Measurements from ENCODE around the gene CUEDC2.
A peak's percentile ranks its signal among the peaks of the same experiment; 100 is the strongest.

Gene CUEDC2

DNA sequence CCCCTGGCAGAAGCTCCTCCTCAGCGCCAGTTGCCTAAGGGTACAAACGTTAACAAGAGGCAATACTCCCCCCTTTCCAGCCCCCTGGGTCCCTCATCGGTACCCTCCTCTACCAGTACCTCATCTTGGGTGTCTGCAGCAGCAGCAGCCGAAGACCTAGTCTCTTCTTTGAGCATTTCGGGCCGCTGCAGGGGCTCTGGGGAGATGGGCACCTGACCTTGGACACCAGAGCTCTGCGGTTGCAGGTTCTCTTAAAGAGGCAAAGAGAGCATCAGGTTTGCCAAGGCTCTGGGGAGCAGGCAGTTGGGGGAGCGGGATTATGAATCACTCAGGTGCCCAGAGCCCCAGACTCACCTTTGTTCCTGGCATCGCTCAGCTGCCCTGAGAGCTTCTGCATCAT is 8.2 kb downstream of the CUEDC2 start:
- no peak for DNase-seq

DNA sequence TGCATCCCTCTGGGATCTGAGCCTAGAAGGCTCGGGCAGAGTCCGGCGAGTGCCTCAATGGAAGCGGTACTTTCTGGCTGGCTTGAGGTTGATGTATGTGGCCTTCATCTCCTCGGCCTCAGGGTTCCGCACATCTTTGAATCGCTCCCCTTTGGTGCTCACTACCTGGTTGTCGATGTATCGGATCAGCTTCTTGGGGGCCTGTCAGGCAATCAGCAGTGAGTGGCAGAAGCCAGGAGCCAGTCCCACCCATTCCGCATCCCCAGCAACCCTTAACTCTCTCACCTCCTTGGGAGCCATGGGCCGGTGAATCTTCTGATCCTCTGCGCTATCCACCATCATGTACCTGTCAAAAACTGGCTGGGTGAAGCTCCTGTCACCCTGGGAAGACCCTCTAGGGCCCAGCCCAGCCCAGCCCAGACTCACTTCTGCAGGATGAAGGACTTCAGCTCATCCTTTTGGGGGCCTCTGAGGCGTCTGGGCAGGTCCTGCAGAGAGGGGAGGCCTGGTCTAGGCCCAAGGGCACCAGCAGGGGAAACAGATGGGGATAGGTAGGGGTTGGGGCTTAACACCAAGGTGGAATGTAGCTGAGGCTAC is 8.9 kb downstream of the CUEDC2 start:
- no peak for DNase-seq

GRCh38 chr10:102422545-102423129 is 9.7 kb downstream of the CUEDC2 start:
- no peak for DNase-seq

DNA sequence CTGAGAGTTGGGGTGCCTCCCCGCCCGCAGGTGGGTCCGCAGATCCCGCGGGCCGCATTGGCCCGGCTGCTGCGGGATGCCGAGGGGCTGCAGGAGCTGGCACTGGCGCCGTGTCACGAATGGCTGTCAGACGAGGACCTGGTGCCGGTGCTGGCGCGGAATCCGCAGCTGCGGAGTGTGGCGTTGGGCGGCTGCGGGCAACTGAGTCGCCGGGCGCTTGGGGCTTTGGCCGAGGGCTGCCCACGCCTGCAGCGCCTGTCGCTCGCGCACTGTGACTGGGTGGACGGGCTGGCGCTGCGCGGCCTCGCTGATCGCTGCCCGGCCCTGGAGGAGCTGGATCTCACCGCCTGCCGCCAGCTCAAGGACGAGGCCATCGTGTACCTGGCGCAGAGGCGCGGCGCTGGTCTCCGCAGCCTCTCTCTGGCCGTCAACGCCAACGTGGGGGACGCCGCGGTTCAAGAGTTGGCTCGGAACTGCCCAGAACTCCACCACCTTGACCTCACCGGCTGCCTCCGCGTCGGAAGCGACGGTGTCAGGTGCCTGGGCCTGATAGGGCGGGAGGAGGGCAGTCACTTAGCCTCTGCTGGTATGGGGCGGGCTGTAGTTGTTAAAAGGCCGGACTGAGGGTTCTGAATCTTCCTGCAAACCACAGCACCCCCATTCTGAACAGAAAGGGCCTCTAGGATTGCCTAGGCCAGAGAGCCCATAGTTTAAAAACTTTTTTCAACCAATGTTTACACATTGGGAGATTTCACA is 10.4 kb downstream of the CUEDC2 start:
- no peak for DNase-seq

DNA sequence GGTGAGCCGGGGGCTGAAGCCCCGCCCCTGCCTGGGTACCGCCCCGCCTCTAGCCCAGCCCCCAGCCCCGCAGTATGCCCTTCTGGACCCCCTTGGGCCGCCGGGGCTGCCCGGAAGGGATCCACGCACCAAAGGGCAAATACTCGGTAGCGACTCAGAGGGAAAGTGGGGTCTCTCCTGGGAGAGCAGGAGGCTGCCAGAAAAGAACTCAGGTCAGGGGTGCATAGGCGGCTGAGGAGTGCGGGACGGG is 10.9 kb downstream of the CUEDC2 start:
- DNase-seq, result no peak

DNA sequence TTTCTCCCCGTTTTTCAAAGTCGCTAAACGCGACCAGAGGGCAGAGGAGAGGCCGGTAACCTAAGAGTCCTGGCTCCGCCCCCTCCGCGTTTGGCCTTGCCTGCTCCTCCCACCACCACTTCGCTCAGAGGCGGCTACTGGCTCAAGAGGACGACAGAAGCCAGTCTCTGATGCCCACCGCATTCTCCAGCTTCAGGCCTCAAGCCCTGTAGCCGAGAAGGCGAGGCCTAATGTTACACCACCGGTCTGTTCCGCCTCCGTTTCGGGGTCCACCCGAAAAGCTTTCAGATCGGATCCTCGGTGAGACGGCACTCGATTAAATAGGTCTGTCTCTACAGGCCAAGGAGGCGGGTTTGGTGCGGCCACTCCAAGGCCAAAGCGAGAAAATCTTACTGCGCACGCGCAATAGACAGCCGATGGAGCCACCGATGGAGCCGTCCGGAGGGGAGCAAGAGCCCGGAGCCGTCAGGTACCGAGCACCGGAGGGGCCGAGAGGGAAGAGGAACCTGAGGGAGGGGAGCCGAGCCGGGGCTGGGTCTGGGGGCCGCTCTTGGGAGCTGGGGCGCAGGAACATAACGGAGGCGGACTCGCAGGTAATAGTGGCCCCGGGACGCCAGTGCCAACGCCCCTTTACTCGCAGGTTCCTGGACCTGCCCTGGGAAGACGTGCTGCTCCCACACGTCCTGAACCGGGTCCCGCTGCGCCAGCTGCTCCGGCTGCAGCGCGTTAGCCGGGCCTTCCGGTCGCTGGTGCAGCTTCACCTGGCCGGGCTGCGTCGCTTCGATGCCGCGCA is 11.5 kb downstream of the CUEDC2 start, which contains the start of gene FBXL15:
Gene FBXL15, plus strand, starts transcription at position 123 of the 793 bp plus-strand sequence. Its CDS starts 294 bp downstream, at position 417.
- peak; percentile 86 to 90 for DNase-seq

- DNase-seq, result no peak
Observed at GRCh38 chr10:102420181-102420713, 12.1 kb downstream of the CUEDC2 start.

DNA sequence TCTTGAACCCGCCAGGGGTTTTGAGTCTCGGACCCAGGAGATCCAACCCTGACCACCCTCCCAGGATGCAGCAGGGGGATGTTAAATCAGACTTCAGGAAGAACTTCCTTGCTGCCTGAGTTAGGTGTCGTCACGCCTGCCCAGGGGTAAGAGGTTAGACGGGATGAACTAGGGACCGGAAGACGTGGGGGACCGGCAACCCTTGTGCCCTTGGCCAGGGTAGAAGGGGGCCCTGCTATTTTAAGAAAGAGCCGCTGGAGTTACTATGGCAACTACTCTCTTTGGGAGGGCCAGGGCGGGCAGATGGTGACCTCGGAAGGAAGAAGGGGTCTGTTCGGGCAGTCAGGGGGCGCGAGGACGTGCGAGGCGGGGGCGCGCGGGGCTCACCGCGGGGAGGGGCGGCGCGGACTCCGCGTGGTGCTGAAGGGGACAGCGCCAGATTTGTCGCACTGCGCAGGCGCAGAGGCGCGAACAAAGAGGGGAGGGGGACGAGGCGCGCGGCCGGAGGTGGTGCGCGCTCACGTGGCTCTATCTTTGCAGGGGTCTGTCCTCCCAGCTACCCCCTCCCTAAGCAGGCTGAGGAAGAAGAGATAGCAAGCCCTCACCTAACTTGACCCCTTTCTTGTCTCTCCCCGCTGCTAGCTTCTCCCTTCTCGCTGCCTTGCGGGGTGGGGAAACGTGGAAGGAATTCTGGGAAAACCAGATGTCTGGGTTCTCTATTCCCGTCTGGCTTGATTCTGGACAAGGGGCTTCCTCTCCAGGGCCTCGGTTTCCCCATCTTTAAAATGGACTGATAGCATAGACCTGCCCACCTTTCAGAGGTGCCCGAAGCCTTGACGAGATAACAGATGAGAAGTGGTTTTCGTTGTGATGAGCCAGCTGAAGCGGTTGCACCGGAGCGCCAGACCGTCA is 12.8 kb downstream of the CUEDC2 start:
- peak in 1 of 2 experiments; percentile 4 for DNase-seq

DNA sequence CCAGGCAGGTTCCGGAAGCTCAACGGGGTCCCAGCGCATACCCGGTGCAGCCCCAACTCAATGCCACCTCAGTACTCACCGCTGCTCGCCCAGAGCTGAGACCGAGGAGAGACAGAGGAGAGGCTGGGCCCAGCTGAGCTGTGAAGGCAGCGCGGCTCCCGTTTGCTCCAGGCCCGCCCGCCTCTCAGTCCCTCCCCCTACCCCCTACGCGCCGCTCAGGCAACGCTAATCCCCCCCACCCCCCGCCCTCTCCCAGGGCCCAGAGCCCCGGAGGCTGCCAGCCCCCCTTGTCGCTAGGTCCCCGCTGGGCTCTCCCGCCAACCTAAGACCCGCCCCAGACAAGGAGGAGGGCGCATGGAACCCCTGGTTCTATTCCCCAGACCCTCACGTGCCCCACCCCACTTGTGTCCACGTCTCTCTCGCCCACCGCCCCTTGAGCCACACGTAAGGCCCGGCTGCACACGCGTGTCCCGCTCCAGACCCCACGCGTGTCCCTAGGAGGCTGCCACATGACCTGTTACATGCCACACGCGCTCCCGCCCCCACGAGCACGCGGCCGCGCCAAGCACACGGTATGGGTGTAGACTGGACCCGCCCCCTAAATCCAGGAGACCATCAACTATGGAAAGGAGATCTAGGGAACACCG is 13.6 kb downstream of the CUEDC2 start, which contains the start of gene PSD:
Gene PSD, minus strand, starts transcription at position 164 of the 647 bp plus-strand sequence. CDS start 1,747 bp downstream, outside the sequence.
- DNase-seq, result no peak

GRCh38 chr10:102416695-102417094 is 15.7 kb downstream of the CUEDC2 start:
- DNase-seq, result no peak

- DNase-seq, result no peak
Observed at GRCh38 chr10:102416283-102416682, 16.1 kb downstream of the CUEDC2 start.

- no peak for DNase-seq
Observed at GRCh38 chr10:102414749-102415148, 17.6 kb downstream of the CUEDC2 start.

DNA sequence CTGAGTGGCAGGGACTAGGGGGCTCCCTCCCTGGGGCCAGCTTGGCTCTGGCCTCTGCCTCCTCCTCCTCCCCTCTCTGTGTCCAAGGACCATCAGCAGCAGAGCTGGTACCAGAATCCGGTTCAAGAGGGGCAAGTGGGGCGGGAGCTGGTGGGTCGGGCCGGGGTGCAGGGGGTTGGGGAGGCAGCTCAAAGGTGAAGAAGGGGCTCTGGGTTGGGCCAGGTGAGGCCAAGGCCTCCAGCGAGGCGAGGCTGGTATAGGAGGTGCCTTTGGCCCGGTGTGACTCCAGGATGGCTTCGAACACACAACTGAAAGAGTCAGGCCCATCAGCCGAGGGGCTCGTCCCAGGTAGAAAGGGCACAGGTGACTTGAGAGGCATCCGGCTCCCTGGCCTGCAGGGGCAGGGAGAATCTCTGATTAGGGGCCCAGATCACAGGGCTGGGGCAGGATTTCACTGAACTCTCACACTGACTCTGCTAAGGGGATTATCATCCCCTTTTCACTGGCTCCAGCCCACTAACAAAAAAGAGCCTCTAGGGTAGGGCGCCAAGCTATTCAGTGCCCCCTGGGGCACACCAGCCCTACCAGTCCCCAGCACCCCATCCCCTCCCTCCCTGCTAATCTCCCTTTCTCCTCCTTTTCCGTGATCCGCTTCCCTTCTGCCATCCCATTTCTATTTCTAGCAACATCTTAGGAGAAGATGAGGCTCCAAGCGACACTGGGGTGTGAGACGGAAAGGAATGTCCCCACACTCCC is 18.4 kb downstream of the CUEDC2 start:
- DNase-seq, result no peak

DNA sequence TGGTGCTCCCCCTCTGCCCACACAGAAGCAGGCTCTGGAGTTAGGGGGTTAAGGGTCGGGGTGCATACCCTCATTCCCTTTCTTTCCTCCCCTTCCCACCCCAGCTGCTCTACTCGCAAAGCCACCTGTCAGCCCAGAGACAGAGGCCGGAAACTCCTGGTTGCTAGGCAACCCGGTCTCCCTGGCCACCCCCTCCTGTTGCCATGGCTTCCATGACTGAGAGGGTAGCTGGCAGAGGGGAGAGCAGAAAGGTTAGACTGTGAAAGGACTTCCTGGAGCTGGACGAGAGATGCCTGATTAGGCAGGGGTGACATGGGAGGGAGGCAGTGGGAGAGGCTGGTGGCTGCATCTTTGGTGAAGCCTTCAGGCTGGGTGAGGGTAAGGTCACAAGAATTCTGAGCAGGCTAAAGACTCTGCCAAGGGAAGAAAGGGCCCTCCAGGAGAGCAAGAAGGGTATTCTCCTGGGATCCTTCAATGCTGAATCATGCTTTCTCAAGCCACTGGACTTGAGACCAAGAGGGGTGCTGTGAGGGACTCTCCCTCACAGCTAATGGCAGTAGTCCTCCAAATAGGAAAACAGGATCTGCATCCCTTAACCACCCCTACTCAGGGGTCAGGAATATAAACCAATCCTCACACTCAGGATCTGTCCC is 19.2 kb downstream of the CUEDC2 start:
- DNase-seq, result no peak

- DNase-seq, result no peak
Observed at GRCh38 chr10:102412293-102412692, 20.1 kb downstream of the CUEDC2 start.

DNA sequence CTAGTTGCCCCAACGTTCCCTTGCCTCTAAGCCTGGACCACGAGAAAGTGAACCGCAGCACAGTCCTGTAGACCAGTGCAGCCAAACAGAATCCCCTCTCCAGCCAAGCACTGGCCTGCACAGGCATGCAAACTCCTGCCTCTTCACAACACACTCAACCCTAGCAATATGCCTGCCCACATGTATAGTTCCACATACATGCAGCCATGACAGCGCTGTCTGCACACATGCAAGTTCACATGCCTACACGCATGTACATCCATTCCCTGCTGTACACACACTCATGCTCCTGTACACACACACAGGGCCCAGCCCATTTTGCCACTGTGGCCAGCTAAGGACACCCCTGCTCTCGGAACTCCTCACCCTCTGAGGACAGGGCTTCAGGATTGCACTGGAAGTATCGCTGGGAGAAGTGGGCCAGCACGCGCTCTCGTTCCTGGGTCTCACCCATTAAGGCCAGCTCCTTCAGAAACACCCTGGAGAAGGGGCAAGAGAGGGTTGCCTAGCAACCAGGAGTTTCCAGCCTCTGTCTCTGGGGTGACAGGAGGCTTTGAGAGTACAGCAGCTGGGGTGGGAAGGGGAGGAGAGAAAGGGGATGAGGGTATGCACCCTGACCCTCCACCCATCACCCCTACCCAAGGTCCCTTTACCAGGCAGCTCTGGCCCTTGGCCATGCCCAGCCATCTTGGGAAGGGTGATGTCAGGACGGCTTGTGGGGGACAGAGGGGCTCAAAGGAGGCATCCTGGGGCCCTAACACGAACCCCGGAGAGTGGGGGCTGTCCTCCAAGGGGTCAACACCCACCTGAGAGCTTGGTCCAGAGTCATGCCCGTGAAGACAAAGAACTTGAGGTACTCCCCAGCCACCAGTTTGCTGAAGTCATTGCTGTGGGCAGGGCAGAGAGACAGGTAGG is 20.8 kb downstream of the CUEDC2 start:
- DNase-seq, result no peak

DNA sequence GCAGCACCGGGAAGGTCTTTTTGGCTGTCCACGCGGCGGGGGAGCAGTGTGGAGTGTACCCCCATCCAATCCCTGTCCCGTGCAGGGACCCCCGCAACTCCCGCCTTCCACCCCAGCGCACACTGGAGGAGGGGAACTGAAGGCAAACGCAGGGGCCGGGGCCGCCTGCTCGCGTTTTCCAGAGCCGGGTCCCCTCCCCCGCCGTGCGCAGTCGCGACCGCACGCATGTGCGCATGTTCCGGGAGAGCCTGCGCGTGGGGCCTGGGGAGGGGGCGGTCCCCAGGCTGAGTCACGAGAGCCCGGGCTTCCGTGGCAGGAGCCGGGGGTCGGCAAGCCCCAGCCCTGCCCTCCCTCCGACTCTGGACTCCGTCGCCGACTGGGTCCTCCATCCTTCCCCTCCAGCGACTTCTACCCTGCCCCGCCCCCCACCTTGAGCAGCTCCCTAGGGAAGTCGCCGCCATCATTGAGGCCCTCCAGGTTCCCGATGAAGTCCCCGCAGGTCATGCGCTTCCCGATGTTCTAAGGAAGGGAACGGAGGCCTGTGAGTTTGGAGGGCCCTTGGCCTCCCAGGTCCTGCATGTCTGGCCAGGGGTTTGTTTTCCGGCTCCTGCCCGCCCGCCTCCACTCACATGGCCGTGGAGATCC is 21.8 kb downstream of the CUEDC2 start:
- DNase-seq, result no peak

GRCh38 chr10:102409604-102410428 is 22.6 kb downstream of the CUEDC2 start:
- DNase-seq, result no peak

Data from AML-193 (cell line).